HFFc6 (cell line): ENCODE data around the gene EFCAB11. TPM values are rescaled to one million over a fixed set of nuclear protein-coding genes. Genes with fewer than 3 reads are reported as not detected.

Source experiments
- DNase-seq: peaks from one replicate; pipeline ENCODE4 v3.0.0-alpha.2; 2018
- H3K27ac Mint-ChIP-seq: 2 replicates; pipeline ENCODE4 v1.8.0; 2020; ENCODE audit warnings: mild to moderate bottlenecking, mixed read lengths
- H3K27me3 Mint-ChIP-seq: 2 replicates; pipeline ENCODE4 v1.8.0; 2021; ENCODE audit warnings: mild to moderate bottlenecking, moderate library complexity, mixed read lengths; ENCODE audit not compliant: insufficient read depth
- H3K36me3 Mint-ChIP-seq: 2 replicates; pipeline ENCODE4 v1.8.0; 2021; ENCODE audit warnings: low read depth, mixed read lengths
- H3K4me1 Mint-ChIP-seq: 2 replicates; pipeline ENCODE4 v1.8.0; 2020; ENCODE audit warnings: low read depth, mixed read lengths
- H3K4me3 Mint-ChIP-seq: 2 replicates; pipeline ENCODE4 v1.8.0; 2020; ENCODE audit warnings: mild to moderate bottlenecking, moderate library complexity, mixed read lengths
- H3K9me3 Mint-ChIP-seq: 2 replicates; pipeline ENCODE4 v1.8.0; 2020; ENCODE audit warnings: mild to moderate bottlenecking, mixed read lengths
- total RNA-seq, 6 experiments: library from RNA; stranded (reverse); fragmentation: NEBNext Ultra II Directional; extraction: Animal tissue kit (Norgen Biotek cat#: 25700); gene quantifications; 2 replicates in 1 of 6; 3 replicates in 5 of 6; pipeline ENCODE4 v1.2.3, GENCODE V29; 2021
- TF ChIP-seq, protein P1 (sequence below): fragments of 200-600 bp; sonication (generic); IDR thresholded peaks from 2 replicates; pipeline ENCODE4 v1.5.0; 2021; ENCODE audit warnings: antibody characterized with exemption, mild to moderate bottlenecking

Gene EFCAB11
- total RNA-seq, 6 experiments from 2014 or later = 6.6 to 8.4 (median 6.9) TPM

DNA sequence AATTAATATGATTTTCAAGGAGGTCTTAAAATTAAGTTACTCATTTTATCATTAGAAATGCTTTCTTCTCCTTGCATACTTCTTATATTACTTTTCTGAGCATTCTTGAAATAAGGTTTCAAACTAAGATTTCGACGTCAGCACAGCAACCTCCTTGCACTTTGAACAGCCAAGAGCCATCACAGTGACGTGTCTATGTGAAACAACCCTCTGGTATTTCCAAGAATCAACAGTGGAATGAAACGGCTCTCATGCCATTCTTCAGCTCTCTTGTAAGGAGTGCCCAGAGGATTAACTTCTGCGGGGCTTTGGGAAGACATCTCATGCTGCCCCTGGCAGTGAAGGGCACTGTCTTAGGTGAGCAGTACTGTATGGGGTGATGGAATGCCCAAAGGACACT, 109.2 kb downstream of the EFCAB11 start:
- Mint-ChIP-seq H3K27me3 (peaks cover 2% of the 10 kb centered on the region), H3K9me3 (no peaks in the 10 kb centered on the region), H3K4me3 (0 out of 2 replicates have a peak overlapping the region, but pooled peaks have one; percentile 13), H3K27ac (peak overlapping the region; percentile 66), H3K36me3 (peaks cover 8% of the 10 kb centered on the region; the same call in 1 of the 2 replicates), H3K4me1 (peaks cover 15% of the 10 kb centered on the region)
- TF ChIP-seq, protein P1, sequence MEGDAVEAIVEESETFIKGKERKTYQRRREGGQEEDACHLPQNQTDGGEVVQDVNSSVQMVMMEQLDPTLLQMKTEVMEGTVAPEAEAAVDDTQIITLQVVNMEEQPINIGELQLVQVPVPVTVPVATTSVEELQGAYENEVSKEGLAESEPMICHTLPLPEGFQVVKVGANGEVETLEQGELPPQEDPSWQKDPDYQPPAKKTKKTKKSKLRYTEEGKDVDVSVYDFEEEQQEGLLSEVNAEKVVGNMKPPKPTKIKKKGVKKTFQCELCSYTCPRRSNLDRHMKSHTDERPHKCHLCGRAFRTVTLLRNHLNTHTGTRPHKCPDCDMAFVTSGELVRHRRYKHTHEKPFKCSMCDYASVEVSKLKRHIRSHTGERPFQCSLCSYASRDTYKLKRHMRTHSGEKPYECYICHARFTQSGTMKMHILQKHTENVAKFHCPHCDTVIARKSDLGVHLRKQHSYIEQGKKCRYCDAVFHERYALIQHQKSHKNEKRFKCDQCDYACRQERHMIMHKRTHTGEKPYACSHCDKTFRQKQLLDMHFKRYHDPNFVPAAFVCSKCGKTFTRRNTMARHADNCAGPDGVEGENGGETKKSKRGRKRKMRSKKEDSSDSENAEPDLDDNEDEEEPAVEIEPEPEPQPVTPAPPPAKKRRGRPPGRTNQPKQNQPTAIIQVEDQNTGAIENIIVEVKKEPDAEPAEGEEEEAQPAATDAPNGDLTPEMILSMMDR = no peak
- DNase-seq = peak; percentile 58

DNA sequence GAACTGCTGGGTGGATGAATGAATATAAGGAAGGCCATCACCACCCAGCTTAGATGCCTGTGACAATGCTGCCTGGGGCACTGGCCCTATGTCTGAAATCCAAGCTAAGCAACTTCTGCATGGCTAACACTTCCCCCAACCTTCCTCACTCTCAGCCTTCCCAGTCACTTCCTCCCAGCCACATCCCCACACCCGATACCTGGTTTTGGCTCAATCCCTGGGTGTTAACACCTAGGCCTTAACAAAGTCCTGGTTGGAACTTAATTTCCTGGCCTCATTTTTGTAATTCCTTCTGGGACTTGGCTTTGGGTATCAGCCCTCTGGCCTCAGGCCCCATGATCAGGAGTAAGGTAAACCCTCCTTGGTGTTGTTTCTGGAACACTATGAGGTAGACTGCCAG, 110.0 kb downstream of the EFCAB11 start:
- H3K9me3 Mint-ChIP-seq = no peaks in the 10 kb centered on the region
- H3K36me3 Mint-ChIP-seq = peaks cover 8% of the 10 kb centered on the region; the same call in 1 of the 2 replicates
- no peak overlapping the region for H3K4me3 Mint-ChIP-seq
- peak overlapping the region; percentile 76 for H3K27ac Mint-ChIP-seq
- H3K27me3 Mint-ChIP-seq = peaks cover 2% of the 10 kb centered on the region
- TF ChIP-seq, protein P1 = no peak
- peaks cover 8% of the 10 kb centered on the region for H3K4me1 Mint-ChIP-seq
- no peak for DNase-seq

DNA sequence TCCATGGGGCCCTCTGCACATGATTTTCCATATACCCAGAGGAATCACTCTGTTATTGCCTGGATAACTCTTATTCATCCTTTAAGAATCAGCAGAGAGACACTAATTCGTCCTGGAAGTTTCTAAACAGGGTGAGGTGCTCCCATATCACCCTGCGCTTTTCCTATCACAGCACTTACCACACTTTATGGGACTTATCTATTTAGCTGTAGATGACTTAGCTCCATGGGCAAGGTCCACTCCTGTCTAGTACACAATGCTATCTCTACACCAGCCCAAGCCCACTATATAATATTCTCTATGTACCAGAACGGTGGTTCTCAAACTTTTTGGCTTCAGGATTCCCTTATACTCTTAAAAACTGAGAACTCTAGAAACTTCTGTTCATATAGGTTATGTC, 111.7 kb downstream of the EFCAB11 start:
- no peaks in the 10 kb centered on the region for H3K9me3 Mint-ChIP-seq
- peaks cover 8% of the 10 kb centered on the region for H3K4me1 Mint-ChIP-seq

DNA sequence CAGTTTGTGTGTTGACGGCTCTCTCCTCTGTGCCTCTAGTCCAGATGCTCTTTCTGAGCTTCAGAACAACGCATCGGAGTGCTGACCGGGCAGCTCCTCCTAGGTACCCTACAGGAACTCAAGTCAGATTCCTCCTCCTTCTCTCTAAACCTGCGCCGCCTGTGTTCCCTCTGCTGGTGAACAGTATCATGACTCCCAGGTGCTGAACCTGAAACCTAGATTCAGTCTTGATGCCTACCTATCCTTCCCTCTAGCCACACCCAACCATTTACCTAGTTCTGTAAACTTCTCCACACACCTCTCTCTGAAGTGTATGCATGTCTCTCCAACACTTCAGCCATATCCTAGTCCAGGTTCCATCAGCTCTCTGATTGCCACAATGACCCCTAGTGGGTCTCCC, 112.7 kb downstream of the EFCAB11 start:
- Mint-ChIP-seq H3K4me3 (no peak overlapping the region), H3K9me3 (no peaks in the 10 kb centered on the region), H3K27me3 (peaks cover 2% of the 10 kb centered on the region), H3K27ac (no peak overlapping the region), H3K36me3 (peaks cover 11% of the 10 kb centered on the region; the same call in 1 of the 2 replicates), H3K4me1 (peaks cover 8% of the 10 kb centered on the region)
- no peak for DNase-seq
- TF ChIP-seq, protein P1 = no peak

More for the DNA sequence above, 111.7 kb downstream of the EFCAB11 start:
- no peak overlapping the region for H3K4me3 Mint-ChIP-seq
- no peak for DNase-seq
- TF ChIP-seq, protein P1 = no peak
- H3K27me3 Mint-ChIP-seq = peaks cover 2% of the 10 kb centered on the region
- no peak overlapping the region for H3K27ac Mint-ChIP-seq
- peaks cover 14% of the 10 kb centered on the region; the same call in 1 of the 2 replicates for H3K36me3 Mint-ChIP-seq

DNA sequence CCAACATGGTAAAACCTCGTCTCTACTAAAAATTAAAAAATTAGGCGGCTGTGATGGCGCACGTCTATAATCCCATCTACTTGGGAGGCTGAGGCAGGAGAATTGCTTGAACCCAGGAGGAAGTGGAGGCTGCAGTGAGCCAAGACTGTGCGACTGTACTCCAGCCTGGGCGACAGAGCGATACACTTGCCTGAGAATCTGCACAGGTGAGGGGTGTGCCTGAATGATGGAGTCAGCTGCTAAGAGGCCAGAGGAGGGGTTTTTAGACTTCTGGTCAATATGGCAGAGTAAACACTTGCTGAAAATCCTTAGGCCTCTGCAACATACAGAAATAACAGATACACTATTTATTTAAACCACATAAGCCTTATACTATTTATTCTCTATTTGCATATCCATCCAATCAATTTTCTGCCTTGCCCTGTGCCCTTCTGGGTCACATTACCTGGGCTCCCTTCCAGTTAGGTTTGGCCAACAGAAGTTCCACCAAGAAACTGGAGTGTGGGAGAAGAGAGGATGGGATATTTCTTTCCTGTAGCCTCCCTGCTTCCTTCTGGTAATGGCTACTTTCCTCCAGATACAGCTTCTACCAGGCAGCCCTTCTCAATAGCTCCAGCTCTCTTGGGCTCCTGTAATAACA, 117.6 kb downstream of the EFCAB11 start:
- Mint-ChIP-seq H3K4me3 (no peak overlapping the region), H3K27ac (no peak overlapping the region), H3K36me3 (peaks cover 10% of the 10 kb centered on the region; the same call in 1 of the 2 replicates), H3K9me3 (no peaks in the 10 kb centered on the region), H3K4me1 (peaks cover 11% of the 10 kb centered on the region), H3K27me3 (peaks cover 2% of the 10 kb centered on the region; the same call in 1 of the 2 replicates)
- TF ChIP-seq, protein P1 = no peak
- DNase-seq = no peak
